HL-60/S4 treated with retinoic acid at 250 ng/mL for 4 days and 3 days (cell line): ENCODE results near the gene RACGAP1.

Experiments used
- in situ Hi-C: fragments of 300-500 bp; cut with MboI; formaldehyde crosslinking; loops from 2 replicates; pipeline ENCODE4 v1.7.0; 2022; ENCODE audit warnings: low sequenced_read_pairs

RACGAP1 gene

GRCh38 chr12:50057000-50057841 is 31.9 kb upstream of the RACGAP1 start, which contains the start of gene ASIC1:
TSS of gene ASIC1 (plus strand) at chr12:50057596. CDS start at chr12:50058767, 1,171 bp downstream.
- in situ Hi-C loops = loop anchor here (5.0 to 25.0 kb wide), 2 partner anchors 85 to 195 kb away; partner anchors contain the start of gene AQP6

- in situ Hi-C loops = loop anchor here (5.0 to 25.0 kb wide), 2 partner anchors 84 to 194 kb away; partner anchors contain the start of gene AQP6
Measured at GRCh38 chr12:50056639-50056976, 31.3 kb upstream of the RACGAP1 start.

- in situ Hi-C loops = loop anchor here (5.0 to 25.0 kb wide), 2 partner anchors 84 to 194 kb away; partner anchors contain the start of gene AQP6
Measured at GRCh38 chr12:50055831-50056638, 30.7 kb upstream of the RACGAP1 start.

GRCh38 chr12:50053583-50053982 is 28.3 kb upstream of the RACGAP1 start:
- in situ Hi-C loops = loop anchor here (25.0 kb wide), 1 partner anchor 191 kb away; no protein-coding TSS in a partner anchor

GRCh38 chr12:50052964-50053363 is 27.7 kb upstream of the RACGAP1 start:
- in situ Hi-C loops = loop anchor here (25.0 kb wide), 1 partner anchor 191 kb away; no protein-coding TSS in a partner anchor

GRCh38 chr12:50052544-50052943 is 27.2 kb upstream of the RACGAP1 start:
- in situ Hi-C loops = loop anchor here (25.0 kb wide), 1 partner anchor 190 kb away; no protein-coding TSS in a partner anchor

GRCh38 chr12:50051101-50051806 is 26.0 kb upstream of the RACGAP1 start:
- in situ Hi-C loops = loop anchor here (25.0 kb wide), 1 partner anchor 189 kb away; no protein-coding TSS in a partner anchor

GRCh38 chr12:50050410-50051098 is 25.3 kb upstream of the RACGAP1 start:
- in situ Hi-C loops = loop anchor here (25.0 kb wide), 1 partner anchor 188 kb away; no protein-coding TSS in a partner anchor

- in situ Hi-C loops = loop anchor here (25.0 kb wide), 1 partner anchor 188 kb away; no protein-coding TSS in a partner anchor
Measured at GRCh38 chr12:50050119-50050385, 24.8 kb upstream of the RACGAP1 start.

GRCh38 chr12:50049254-50050118 is 24.2 kb upstream of the RACGAP1 start:
- in situ Hi-C loops = loop anchor here (25.0 kb wide), 1 partner anchor 187 kb away; no protein-coding TSS in a partner anchor

GRCh38 chr12:50047693-50048250 is 22.5 kb upstream of the RACGAP1 start:
- in situ Hi-C loops = no loop called here

- in situ Hi-C loops = no loop called here
Measured at GRCh38 chr12:50043854-50044253, 18.6 kb upstream of the RACGAP1 start.

GRCh38 chr12:50043308-50043707 is 18.0 kb upstream of the RACGAP1 start:
- in situ Hi-C loops = no loop called here

- in situ Hi-C loops = no loop called here
Measured at GRCh38 chr12:50042693-50043092, 17.4 kb upstream of the RACGAP1 start.

GRCh38 chr12:50041962-50042361 is 16.7 kb upstream of the RACGAP1 start:
- in situ Hi-C loops = no loop called here

GRCh38 chr12:50041062-50041860 is 16.0 kb upstream of the RACGAP1 start:
- in situ Hi-C loops = no loop called here

GRCh38 chr12:50040657-50041056 is 15.4 kb upstream of the RACGAP1 start:
- in situ Hi-C loops = no loop called here
